ENCODE results near the gene PDCD1.

Gene PDCD1

DNA sequence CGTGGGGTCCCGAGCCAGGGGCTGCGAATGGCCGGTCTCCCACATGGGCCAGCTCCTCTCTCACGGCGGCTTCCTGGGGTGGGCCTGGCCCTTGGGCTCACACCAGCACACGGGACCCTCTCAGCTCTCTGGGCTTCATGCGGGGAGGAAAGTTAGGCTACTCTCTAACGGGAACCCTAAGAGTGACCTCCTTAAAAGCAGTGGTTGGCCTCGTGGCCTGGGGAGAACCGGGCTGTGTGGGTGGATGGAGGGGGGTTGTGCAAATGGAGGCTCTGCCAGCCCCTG is 36.7 kb upstream of the PDCD1 start:
- no peak for DNase-seq

DNA sequence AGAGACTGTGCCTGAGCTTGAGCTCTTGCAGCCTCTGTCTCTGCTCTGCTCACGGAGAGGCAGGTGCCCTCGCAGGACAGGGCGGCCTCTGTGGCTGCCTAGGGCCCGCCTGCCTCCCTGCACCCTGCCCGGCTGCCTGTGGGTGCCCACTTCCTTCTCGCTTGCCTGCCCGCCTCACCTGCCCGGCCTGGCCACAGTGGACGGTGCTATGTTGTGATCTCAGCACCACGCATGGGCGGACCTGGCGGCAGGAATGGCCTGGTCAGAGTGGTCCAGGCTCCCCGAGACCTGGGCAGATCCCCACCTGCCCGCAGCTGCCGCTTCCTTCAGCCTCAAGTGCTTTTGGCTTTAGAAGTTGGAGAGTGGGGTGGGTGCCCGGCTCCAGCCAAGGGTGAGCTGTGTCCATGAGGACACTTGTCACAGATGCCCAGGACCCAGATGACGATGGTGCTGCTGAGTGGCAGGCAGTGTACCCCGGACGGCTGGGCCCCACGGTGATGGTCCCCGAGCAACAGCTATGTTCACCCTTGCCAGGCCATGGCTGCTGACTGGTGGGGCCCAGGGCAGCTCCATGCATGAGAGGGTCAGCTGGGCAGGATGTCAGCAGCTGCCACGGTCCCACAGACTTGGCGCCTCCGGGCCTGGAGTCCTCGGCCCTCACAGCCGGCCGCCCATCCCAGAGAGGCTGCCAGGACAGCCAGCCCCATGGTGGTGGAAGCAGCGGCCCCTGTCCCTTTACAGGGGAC is 36.2 kb upstream of the PDCD1 start:
- no peak for DNase-seq

- DNase-seq = no peak
These were observed 35.5 kb upstream of the PDCD1 start for GRCh38 chr2:241894056-241894641.

- DNase-seq = no peak
These were observed 34.6 kb upstream of the PDCD1 start for GRCh38 chr2:241893265-241893664.

- DNase-seq = no peak
These were observed 33.8 kb upstream of the PDCD1 start for GRCh38 chr2:241892299-241893137.

DNA sequence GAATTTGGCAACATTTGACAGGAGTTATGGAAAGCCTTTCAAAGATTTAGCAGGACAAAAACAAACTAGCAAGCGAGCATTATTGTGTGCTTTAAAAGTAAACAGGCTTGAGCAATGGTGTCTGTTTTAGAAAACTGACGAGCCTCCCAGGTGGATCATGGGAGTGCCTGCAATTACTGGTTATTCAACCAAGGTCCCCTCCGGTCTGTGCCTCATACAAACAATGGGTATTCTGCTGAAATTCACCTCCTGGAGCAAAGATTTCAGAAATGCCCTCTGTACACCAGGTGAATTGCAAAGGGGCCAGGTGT is 33.2 kb upstream of the PDCD1 start:
- DNase-seq = no peak

- DNase-seq = no peak
These were observed 32.8 kb upstream of the PDCD1 start for GRCh38 chr2:241891315-241891987.

GRCh38 chr2:241890524-241891235 is 32.0 kb upstream of the PDCD1 start:
- DNase-seq = no peak

- no peak for DNase-seq
These were observed 29.9 kb upstream of the PDCD1 start for GRCh38 chr2:241888641-241889040.

- DNase-seq = no peak
These were observed 29.3 kb upstream of the PDCD1 start for GRCh38 chr2:241887806-241888522.

- no peak for DNase-seq
These were observed 28.2 kb upstream of the PDCD1 start for GRCh38 chr2:241886840-241887447.

GRCh38 chr2:241885946-241886643 is 27.4 kb upstream of the PDCD1 start:
- DNase-seq = no peak

- no peak for DNase-seq
These were observed 26.7 kb upstream of the PDCD1 start for GRCh38 chr2:241885291-241885945.

- no peak for DNase-seq
These were observed 26.2 kb upstream of the PDCD1 start for GRCh38 chr2:241884951-241885290.

- peak; percentile 29 for DNase-seq
These were observed 23.5 kb upstream of the PDCD1 start for GRCh38 chr2:241882091-241882625.

DNA sequence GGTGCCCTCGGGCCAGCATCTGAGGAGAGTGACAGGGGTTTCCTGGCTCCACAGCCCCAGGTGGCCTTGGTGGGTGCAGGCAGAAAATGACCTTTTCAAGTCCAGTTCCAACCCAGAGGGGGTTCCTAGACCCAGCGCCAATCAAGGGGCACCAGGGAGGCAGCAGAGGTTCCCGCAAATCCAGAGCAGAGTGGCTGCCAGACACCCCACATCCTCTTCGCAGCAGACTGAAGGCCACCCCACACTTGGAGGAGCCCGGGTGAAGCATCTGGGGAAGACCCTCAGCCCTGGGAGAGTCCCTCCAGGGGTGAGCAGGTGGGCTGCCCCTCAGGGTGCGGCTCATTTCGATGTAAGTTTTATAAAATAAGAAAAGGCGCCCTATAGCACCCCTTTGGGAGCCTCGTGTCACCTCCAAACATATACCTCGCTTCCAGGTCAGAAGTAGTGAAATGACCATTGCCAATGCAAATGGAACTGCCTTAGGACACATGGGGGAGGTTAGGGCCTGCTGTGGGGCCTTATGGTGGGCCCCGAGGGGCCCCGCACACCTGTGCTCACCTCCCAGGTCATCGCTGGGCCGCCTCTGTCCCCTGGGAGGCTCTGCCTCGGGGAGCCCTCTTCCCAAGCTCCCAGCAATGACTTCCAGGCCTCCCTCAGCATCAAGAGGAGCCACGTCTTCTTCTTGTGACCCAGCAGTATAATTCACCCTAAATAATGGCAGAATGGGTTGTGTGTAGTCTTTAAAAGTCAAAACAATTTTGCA is 21.8 kb upstream of the PDCD1 start:
- DNase-seq = no peak

DNA sequence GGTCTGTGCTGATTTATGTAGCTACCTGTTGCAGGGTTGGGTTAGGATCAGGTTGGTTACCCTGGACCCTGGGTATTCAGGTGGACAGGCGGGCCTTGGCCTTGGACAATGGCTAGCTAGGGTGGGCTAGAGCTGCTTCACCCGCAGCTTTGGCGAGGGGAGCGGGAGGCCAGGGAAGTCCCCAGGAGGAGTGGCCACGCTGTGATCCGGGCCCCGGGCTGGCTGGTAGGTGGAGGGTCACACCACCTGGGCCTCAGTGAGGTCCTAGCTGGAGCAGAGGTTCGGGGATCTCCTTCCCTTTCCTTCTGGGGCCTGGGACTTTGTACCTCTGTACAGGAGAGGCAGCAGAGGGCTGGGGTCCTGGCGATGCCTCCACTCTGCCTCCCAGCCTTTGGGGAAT is 20.6 kb upstream of the PDCD1 start:
- no peak for DNase-seq

DNA sequence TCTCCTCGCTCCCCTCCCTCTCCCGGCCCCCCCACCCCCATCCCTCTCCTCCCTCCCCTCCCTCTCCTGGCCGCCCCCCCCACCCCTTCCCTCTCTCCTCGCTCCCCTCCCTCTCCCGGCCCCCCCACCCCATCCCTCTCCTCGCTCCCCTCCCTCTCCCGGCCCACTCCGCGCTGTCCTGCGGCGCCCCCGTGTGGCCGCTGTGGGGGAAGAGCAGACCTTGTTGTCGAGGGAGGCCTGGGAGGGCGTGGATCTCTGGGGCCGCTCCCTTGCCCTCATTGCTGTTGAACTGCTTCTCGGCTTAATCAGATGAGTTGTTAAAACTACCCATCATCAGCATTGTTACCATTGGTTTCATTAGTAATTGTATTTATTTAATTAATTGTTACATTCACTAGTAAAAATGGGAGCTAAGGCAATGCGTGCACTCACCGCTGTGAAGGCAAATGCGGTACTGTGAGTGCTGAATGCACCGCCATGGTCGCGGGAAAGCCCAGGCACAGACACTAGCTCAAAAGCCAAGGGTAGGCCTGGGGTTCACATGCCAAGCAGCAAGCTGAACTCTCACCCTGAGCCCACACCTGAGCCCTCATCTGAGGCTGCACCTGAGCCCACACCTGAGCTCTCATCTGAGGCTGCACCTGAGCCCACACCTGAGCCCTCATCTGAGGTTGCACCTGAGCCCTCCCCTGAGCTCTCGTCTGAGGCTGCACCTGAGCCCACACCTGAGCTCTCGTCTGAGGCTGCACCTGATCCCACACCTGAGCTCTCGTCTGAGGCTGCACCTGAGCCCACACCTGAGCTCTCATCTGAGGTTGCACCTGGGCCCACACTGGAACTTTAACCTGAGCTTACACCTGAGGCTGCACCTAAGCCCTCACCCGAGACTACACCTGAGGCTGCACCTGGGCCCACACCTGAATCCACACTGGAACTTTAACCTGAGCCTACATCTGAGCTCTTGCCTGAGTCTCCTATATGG is 19.6 kb upstream of the PDCD1 start:
- DNase-seq = peak; percentile 75
